GM12891 (cell line): ENCODE results near the gene FGFR1OP2.

Experiments used
- POLR2A ChIP-seq: IDR thresholded peaks from 2 replicates; pipeline ENCODE4 v1.6.1; 2011; ENCODE audit warnings: low read depth, low read length, control low read depth
- POLR2AphosphoS5 ChIP-seq: IDR thresholded peaks from 2 replicates; pipeline ENCODE4 v1.6.1; 2011; ENCODE audit warnings: low read depth, low read length, control low read depth

DNA sequence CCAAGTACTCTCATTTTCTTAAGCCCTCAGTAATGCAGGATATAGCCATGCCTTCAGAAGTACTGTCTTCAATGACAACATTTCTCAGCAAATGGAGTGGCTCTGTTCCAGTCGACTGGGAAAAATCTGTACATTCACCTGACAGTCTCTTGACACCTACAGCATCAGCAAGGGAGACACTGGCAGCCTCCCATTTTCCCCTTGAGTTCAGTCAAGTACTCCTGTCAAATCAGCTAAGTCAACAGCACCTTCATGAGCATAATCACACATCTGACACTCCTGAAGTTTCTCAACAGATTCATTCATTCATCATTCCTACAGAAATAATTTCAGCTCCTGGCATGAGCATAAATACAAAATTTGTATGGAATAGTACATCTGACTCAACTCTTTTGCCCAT is 46.6 kb upstream of the FGFR1OP2 start:
- TF ChIP-seq POLR2AphosphoS5, result no peak
- no peak for TF ChIP-seq POLR2A
